GM21737 (cell line): Measurements from ENCODE around the gene OR11H7.
"Not testable (repeated sequence)": the region's sequence is repeated elsewhere in the genome, so short reads cannot be mapped to it uniquely, and the experiment has no call there.

Experiments
- ATAC-seq: cut with Tn5 transposase; IDR thresholded peaks from one replicate; pipeline ENCODE4 v1.9.1; 2021; ENCODE audit warnings: mild to moderate bottlenecking, moderate library complexity; ENCODE audit not compliant: unreplicated experiment

The OR11H7 gene

DNA sequence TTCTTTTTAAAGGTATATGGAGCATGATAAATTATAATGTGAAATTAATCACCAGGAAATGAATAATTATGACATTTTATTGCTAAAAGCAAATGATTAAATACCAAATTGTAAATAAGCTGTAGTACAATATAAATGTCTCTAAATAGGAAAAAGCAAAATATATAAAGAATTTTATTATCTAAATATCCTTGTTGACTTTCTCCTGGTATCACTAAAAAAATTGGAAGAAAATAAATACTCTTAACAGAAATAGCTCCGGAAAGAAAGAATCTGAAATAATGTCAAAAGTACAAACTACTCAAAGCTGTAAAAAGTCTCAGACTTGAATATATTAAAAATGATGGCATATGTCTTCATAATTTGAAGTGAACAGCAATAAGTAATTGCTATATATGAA is at the start of gene OR11H7:
Gene OR11H7 (plus strand): TSS at position 301 of the 400 bp plus-strand sequence.
- ATAC-seq: no peak

GRCh38 chr14:20179218-20179617 is 49.6 kb upstream of the OR11H7 start:
- no peak for ATAC-seq

GRCh38 chr14:20179880-20180279 is 48.9 kb upstream of the OR11H7 start:
- no peak for ATAC-seq

DNA sequence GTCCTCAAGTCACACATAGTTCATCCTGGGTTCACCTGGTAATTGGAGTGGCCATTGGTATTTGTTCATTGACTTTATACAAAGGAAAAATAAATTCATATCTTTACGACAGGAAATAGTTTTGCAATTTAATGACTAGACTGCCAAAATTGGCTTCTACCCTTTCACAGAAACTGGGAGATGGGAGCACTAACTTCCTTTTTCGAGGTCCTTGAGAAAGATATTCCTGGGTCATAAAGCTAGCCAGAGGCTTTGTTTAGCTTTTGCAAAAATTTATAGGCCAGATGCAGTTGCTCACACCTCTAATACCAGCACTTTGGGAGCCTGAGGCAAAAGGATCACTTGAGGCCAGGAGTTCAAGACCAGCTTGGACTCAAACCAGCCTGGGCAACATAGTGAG is 48.3 kb upstream of the OR11H7 start:
- no peak for ATAC-seq

DNA sequence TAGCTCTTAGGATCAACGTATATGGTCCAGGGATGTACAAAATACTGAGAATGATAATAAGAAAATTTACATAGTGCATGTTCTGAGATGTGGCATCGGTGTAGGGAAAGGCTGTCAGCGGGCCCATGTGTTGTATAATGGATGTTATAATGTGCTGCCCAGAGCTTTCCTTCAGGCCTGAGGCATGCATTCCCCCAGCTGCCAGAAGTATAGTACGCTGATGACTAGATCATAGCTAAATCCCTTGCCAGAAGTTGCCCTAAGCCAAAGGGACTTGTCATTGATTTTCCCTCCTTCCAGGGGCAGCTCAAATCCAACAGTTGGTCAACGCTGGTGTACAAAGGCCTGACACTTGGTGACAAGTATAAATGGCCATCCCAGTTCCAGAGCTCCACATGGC is 44.6 kb upstream of the OR11H7 start:
- no peak for ATAC-seq

DNA sequence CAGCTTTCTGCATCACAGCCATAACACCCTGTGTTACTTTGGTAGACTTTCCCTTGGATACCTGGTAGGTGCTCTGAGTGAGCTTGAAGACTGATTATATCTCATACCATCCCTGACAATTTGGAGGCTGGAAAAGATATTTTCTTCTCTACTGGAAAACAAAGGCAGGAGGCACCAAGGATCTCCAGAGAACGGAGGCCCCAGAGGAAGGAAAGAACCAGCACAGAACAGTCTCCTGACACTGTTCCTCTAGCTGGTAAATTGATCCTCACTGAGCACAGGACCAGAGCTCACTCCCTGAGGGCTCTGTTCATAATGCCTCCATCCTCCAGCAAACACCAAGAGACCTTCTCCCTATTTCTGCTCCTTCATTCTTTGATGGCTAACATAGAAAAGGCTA is 38.2 kb upstream of the OR11H7 start, which contains the start of gene OR11G2:
Gene OR11G2 (plus strand): TSS at position 301 of the 400 bp plus-strand sequence. CDS start 6,542 bp downstream, outside the sequence.
- no peak for ATAC-seq

- ATAC-seq: no peak
Measured at GRCh38 chr14:20191396-20191795, 37.4 kb upstream of the OR11H7 start.

- ATAC-seq: no peak
Measured at GRCh38 chr14:20194101-20194500, 34.7 kb upstream of the OR11H7 start.

- not testable (repeated sequence) for ATAC-seq
Measured at GRCh38 chr14:20195170-20195569, 33.6 kb upstream of the OR11H7 start.

- ATAC-seq: no peak
Measured at GRCh38 chr14:20195911-20196310, 32.9 kb upstream of the OR11H7 start.

GRCh38 chr14:20197459-20197858 is 31.3 kb upstream of the OR11H7 start:
- ATAC-seq: no peak

DNA sequence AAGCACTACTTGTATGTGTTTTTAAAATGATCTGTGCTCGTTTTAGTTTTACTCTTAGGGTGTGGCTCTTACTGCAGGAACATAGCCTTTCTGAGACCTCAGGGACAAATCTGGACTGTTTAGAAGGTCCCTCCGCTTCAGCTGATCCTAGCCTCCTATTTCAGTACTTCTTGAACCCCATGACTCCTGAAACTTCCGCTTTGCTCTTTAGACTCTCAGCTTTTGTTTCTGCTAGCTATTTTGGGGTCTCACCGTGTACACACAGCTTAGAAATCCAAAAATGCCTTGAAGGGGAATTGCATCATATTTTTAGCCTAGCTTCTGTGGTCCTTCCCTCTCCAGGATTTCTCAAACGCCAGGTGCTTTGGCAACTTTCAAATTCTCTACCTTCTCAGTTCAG is 29.8 kb upstream of the OR11H7 start:
- no peak for ATAC-seq

GRCh38 chr14:20204721-20205120 is 24.1 kb upstream of the OR11H7 start:
- no peak for ATAC-seq

- no peak for ATAC-seq
Measured at GRCh38 chr14:20209595-20209994, 19.2 kb upstream of the OR11H7 start.

GRCh38 chr14:20212406-20212805 is 16.4 kb upstream of the OR11H7 start:
- not testable (repeated sequence) for ATAC-seq

GRCh38 chr14:20215196-20215595 is 13.6 kb upstream of the OR11H7 start:
- ATAC-seq: no peak

DNA sequence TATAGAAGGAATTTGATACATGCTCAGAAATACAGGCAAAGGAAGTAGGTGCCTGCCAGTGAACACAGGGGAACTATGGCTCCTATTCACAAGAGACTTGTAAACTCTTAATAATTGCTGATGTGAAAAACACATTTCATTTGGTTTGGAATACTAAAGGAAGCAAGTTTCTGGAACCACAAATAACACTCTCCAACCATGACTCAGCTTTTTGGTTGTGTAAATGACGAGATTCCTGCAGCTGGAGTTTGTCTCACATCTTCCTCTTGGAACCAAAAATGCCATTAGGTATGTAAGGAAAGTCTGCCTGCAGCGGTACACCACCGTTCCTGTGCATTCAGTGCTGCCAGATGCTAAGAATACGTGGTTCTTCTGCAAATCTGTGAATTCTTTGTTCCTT is 9.7 kb upstream of the OR11H7 start:
- ATAC-seq: no peak

DNA sequence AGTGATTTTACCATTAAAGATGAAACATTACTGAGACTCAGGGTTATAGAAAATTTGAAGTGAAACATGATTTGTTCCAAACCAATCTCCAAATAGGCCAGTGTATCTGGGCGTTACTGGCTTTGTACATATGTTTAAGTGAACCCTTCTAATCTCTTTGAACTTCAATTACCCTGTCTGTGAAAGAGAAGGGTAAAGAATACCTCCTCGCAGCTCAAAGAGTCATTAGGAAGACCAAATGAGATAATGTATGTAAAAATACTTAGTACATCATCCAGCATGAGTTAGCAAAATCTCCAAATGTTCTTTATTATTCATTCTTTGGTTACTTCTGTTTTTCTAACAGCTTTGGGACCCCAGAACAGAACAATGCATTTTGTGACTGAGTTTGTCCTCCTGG is 5.4 kb upstream of the OR11H7 start, which contains the start of gene OR11H6:
Gene OR11H6 (plus strand): TSS at position 301 of the 400 bp plus-strand sequence. CDS start 0 bp downstream, at position 301.
- no peak for ATAC-seq

- not testable (repeated sequence) for ATAC-seq
Measured at GRCh38 chr14:20235415-20235814, 6.6 kb downstream of the OR11H7 start.

DNA sequence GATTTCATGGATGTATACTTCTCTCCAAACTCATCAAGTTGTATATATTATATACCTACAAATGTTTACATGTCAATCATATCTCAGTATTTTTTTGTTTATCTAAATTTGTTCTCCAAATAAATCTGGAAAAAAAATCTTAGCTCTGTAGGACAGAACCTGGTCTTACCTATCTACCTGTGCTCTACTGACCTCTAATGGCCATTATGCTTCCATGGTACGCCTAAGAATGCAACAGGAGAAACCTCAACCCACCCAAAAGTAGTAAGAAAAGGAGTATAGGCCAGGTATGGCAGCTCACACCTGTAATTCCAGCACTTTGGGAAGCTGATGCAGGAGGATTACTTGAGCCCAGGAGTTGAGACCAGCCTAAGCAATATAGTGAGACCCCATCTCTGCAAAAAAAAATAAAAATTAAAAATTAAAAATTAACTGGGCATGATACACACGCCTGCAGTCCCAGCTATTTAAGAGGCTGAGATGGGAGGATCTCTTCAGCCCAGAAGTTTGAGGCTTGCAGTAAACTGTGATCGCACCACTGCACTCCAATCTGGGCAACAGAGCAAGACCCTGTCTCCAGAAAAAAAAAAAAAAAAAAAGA is 19.0 kb downstream of the OR11H7 start:
- no peak for ATAC-seq

DNA sequence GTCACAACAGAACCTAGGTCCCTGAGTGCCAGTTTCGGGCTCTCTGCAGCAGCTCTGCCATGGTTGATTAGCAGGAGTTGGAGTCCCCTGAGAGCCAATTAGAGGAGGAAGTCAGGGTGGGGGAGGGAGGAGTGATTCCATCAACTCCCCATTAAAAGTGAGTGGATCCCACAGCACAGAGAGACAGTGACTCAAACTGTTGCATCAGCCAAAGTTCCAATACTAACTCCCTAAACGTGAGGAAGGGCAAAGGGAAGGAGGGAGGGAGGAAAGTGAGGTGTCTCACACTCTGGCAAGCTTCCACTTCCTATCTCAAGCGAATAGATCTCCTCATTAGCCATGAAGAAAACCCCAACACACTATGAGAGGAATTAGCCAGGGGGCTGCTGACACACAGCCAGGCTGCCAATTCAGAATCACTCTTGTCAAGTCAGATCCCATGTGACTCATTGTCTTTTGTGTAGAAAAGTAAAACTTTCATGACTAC is 33.9 kb downstream of the OR11H7 start:
- ATAC-seq: no peak

DNA sequence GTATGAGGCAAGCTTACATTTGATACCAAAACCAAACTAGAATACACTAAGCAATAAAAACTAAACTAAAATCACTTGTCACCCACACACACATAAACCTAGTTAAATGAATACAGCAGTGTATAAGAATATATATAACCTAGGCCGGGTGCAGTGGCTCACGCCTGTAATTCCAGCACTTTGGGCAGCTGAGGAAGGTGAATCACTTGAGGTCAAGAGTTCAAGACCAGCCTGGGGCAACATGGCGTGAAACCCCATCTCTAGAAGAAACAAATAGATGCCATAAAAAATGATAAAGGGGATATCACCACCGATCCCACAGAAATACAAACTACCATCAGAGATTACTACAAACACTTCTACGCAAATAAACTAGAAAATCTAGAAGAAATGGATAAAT is 35.6 kb downstream of the OR11H7 start:
- ATAC-seq: not testable (repeated sequence)

DNA sequence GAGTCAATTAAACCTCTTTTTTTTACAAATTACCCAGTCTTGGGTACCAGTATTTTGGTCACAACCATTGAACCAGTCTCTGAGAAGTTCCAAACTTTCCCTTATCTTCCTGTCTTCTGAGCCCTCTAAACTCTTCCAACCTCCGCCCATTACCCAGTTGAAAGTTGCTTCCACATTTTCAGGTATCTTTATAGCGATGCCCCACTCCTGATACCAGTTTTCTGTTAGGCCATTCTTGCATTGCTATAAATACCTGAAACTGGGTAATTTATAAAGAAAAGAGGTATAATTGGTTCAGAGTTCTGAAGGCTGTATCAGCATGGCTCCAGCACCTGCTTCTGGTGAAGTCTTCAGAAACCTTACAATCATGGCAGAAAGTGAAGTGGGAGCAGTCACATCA is 45.3 kb downstream of the OR11H7 start:
- ATAC-seq: no peak
